ENCODE data around the gene DNAJC5G.

Gene DNAJC5G, protein sequence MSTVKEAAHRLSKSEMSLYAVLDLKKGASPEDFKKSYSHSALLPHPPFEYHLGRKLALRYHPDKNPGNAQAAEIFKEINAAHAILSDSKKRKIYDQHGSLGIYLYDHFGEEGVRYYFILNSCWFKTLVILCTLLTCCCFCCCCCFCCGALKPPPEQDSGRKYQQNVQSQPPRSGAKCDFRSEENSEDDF

DNA sequence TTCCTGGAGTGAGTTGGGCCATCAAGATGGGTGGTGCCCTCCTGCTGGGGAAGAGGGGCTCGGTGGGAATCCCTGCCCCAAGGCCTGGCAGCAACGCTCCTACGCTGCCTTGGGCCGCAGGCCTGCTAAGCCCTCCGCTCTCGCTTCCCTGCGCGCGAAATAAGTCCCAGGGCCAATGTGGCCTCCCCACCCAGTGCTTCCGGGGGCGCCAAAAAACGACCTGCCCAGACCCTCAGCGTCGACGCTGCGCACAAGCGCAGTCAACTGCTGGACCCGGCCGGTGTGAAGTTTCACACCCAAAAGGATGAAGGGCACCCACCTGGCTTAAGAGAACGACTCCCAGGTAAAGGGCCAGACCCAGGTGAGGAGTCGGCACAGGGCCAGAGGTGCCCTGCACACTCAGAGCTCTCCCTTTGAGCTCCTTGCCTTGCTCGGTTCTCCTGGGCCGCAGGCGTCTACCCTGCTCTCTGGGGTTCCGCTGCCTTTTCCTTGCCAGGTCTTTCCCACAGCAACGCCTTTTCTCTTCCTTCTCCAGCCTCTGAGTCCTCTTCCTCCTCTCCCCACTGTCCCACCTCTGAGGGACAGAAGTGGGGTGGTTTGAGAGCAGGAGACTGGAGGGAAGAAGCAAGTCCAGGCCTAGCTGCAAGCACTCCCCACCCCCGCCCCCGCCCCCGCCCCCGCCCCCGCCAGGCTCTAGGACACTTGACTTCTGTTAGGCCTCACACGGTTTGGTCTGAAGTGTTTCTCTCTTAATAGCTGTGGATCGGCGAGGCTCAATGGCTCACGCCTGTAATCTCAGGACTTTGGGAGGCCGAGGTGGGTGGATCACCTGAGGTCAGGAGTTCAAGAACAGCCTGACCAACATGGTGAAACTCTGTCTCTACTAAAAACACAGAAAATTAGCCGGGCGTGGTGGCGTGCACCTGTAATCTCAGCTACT lies at the start of gene DNAJC5G:
Gene DNAJC5G, plus strand, starts transcription at position 223 of the 940 bp plus-strand sequence. CDS start 1,296 bp downstream, outside the sequence.
- H3K36me3 ChIP-seq (replicated peaks; ENCODE audit: insufficient read depth, low read length) = no peaks in the 10 kb centered on the region
- DNase-seq = no peak
- no peaks in the 10 kb centered on the region for H3K27me3 ChIP-seq (replicated peaks; ENCODE audit: insufficient read depth, low read length)
- no peaks in the 10 kb centered on the region for H3F3A ChIP-seq (ENCODE audit: insufficient read depth, low read length)
- H3K79me2 ChIP-seq (ENCODE audit: low read length) = no peaks in the 10 kb centered on the region
- TF ChIP-seq EZH2phosphoT487 (IDR thresholded peaks at IDR 0.05; ENCODE audit: low read length) = no peak
- TF ChIP-seq EZH2 (optimal IDR thresholded peaks at IDR 0.05; ENCODE audit: low read depth, low read length) = no peak
- TF ChIP-seq, protein P1, sequence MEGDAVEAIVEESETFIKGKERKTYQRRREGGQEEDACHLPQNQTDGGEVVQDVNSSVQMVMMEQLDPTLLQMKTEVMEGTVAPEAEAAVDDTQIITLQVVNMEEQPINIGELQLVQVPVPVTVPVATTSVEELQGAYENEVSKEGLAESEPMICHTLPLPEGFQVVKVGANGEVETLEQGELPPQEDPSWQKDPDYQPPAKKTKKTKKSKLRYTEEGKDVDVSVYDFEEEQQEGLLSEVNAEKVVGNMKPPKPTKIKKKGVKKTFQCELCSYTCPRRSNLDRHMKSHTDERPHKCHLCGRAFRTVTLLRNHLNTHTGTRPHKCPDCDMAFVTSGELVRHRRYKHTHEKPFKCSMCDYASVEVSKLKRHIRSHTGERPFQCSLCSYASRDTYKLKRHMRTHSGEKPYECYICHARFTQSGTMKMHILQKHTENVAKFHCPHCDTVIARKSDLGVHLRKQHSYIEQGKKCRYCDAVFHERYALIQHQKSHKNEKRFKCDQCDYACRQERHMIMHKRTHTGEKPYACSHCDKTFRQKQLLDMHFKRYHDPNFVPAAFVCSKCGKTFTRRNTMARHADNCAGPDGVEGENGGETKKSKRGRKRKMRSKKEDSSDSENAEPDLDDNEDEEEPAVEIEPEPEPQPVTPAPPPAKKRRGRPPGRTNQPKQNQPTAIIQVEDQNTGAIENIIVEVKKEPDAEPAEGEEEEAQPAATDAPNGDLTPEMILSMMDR (IDR thresholded peaks at IDR 0.05; ENCODE audit: low read length) = no peak
- no peaks in the 10 kb centered on the region for H4K20me1 ChIP-seq (ENCODE audit: insufficient read depth, low read length)
- H3K27ac ChIP-seq (ENCODE audit: low read length) = no peak within 1 kb of the TSS
- no peaks in the 10 kb centered on the region for H3K4me1 ChIP-seq (ENCODE audit: low read length)
- no peak within 1 kb of the TSS for H3K4me2 ChIP-seq (ENCODE audit: low read depth, low read length)
- H3K4me3 ChIP-seq (ENCODE audit: low read length) = no peak within 1 kb of the TSS
- H3K9me3 ChIP-seq (replicated peaks; ENCODE audit: insufficient read depth, low read length) = no peaks in the 10 kb centered on the region
- no peak within 1 kb of the TSS for H3K9ac ChIP-seq (ENCODE audit: low read length)
- no peaks in the 10 kb centered on the region for H3K9me2 ChIP-seq (replicated peaks; ENCODE audit: insufficient read depth, low read length)
- H2AFZ ChIP-seq (ENCODE audit: low read length) = no peak within 1 kb of the TSS

GRCh38 chr2:27225526-27225925 lies 49.7 kb upstream of the DNAJC5G start:
- H3K4me3 ChIP-seq (ENCODE audit: low read length) = no peak overlapping the region
- no peak overlapping the region for H2AFZ ChIP-seq (ENCODE audit: low read length)
- H3F3A ChIP-seq (ENCODE audit: insufficient read depth, low read length) = no peaks in the 10 kb centered on the region
- no peaks in the 10 kb centered on the region for H3K4me1 ChIP-seq (ENCODE audit: low read length)
- no peak overlapping the region for H3K4me2 ChIP-seq (ENCODE audit: low read depth, low read length)
- H3K9ac ChIP-seq (ENCODE audit: low read length) = no peak overlapping the region
- TF ChIP-seq, protein P1 (IDR thresholded peaks at IDR 0.05; ENCODE audit: low read length) = no peak
- TF ChIP-seq EZH2phosphoT487 (IDR thresholded peaks at IDR 0.05; ENCODE audit: low read length) = no peak
- TF ChIP-seq EZH2 (optimal IDR thresholded peaks at IDR 0.05; ENCODE audit: low read depth, low read length) = no peak
- no peaks in the 10 kb centered on the region for H3K27me3 ChIP-seq (replicated peaks; ENCODE audit: insufficient read depth, low read length)
- H3K9me2 ChIP-seq (replicated peaks; ENCODE audit: insufficient read depth, low read length) = no peaks in the 10 kb centered on the region
- no peak overlapping the region for H3K27ac ChIP-seq (ENCODE audit: low read length)
- H3K9me3 ChIP-seq (replicated peaks; ENCODE audit: insufficient read depth, low read length) = no peaks in the 10 kb centered on the region
- H4K20me1 ChIP-seq (ENCODE audit: insufficient read depth, low read length) = no peaks in the 10 kb centered on the region
- DNase-seq = no peak
- H3K79me2 ChIP-seq (ENCODE audit: low read length) = no peaks in the 10 kb centered on the region
- peaks cover 15% of the 10 kb centered on the region for H3K36me3 ChIP-seq (replicated peaks; ENCODE audit: insufficient read depth, low read length)

- no peaks in the 10 kb centered on the region for H3K4me1 ChIP-seq (ENCODE audit: low read length)
- H3K9me3 ChIP-seq (replicated peaks; ENCODE audit: insufficient read depth, low read length) = no peaks in the 10 kb centered on the region
- H4K20me1 ChIP-seq (ENCODE audit: insufficient read depth, low read length) = no peaks in the 10 kb centered on the region
- H3K9ac ChIP-seq (ENCODE audit: low read length) = no peak overlapping the region
- H3K4me3 ChIP-seq (ENCODE audit: low read length) = no peak overlapping the region
- no peak for TF ChIP-seq EZH2phosphoT487 (IDR thresholded peaks at IDR 0.05; ENCODE audit: low read length)
- TF ChIP-seq EZH2 (optimal IDR thresholded peaks at IDR 0.05; ENCODE audit: low read depth, low read length) = no peak
- TF ChIP-seq, protein P1 (IDR thresholded peaks at IDR 0.05; ENCODE audit: low read length) = no peak
- no peak overlapping the region for H2AFZ ChIP-seq (ENCODE audit: low read length)
- no peaks in the 10 kb centered on the region for H3F3A ChIP-seq (ENCODE audit: insufficient read depth, low read length)
- no peaks in the 10 kb centered on the region for H3K79me2 ChIP-seq (ENCODE audit: low read length)
- H3K4me2 ChIP-seq (ENCODE audit: low read depth, low read length) = no peak overlapping the region
- no peak overlapping the region for H3K27ac ChIP-seq (ENCODE audit: low read length)
- no peaks in the 10 kb centered on the region for H3K9me2 ChIP-seq (replicated peaks; ENCODE audit: insufficient read depth, low read length)
- H3K27me3 ChIP-seq (replicated peaks; ENCODE audit: insufficient read depth, low read length) = no peaks in the 10 kb centered on the region
- H3K36me3 ChIP-seq (replicated peaks; ENCODE audit: insufficient read depth, low read length) = peaks cover 19% of the 10 kb centered on the region
- DNase-seq = no peak
These were observed 47.7 kb upstream of the DNAJC5G start for GRCh38 chr2:27227501-27227900.
